ENCODE measurements around the gene RPUSD1.

DNA sequence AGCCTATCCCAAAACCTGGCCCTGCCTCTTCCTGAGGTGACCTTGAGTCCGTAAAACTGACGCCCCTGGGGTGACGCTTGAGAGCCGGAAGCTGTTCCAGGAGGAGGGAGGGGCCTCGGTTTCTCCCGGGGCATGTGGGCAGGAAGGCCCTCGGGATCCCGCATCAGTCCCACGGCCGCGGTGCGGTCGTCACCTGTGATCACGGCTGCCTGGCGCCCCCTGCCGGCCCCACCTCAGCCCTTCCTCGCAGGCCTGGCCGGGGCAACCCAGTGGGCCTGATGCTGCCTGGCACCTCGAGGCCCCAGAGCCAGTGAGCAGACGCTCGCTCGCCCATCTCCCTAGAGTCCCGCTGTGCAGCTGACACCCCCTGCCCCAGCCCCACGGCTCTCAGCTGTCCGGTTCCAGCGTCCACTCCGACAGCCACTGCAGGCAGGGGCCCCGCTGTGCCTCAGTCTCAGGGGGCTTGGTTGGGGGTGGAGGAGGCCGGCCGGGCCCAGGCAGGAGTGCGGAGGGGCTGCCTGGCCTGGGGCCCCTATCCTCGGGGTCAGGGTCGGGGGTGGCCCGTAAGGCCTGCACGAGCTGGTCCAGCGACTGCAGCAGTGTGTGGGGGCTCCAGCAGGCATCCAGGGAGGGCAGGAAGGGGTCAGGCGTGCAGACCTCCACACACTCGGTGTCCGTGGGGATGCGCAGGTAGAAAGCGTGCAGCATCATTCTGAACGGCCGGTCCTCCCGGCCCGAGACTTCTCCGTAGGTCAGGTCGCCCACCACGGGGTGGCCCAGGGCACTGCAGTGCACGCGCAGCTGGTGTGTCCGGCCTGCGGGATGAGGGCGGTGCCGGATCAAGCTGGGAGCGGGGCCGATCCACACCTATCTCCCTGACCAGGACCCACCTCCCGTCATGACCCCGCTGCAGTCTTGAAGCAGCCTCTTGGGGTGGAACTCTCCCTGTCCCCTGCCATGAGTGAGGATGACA, 2.3 kb downstream of the RPUSD1 start:
- no peak for TF ChIP-seq POLR2A (IDR thresholded peaks at IDR 0.05; ENCODE audit: low read depth, low read length)
- no peak for TF ChIP-seq EZH2 (IDR thresholded peaks at IDR 0.05; ENCODE audit: borderline replicate concordance, low read depth, low read length, severe bottlenecking)
- TF ChIP-seq, protein P1, sequence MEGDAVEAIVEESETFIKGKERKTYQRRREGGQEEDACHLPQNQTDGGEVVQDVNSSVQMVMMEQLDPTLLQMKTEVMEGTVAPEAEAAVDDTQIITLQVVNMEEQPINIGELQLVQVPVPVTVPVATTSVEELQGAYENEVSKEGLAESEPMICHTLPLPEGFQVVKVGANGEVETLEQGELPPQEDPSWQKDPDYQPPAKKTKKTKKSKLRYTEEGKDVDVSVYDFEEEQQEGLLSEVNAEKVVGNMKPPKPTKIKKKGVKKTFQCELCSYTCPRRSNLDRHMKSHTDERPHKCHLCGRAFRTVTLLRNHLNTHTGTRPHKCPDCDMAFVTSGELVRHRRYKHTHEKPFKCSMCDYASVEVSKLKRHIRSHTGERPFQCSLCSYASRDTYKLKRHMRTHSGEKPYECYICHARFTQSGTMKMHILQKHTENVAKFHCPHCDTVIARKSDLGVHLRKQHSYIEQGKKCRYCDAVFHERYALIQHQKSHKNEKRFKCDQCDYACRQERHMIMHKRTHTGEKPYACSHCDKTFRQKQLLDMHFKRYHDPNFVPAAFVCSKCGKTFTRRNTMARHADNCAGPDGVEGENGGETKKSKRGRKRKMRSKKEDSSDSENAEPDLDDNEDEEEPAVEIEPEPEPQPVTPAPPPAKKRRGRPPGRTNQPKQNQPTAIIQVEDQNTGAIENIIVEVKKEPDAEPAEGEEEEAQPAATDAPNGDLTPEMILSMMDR (IDR thresholded peaks at IDR 0.05; ENCODE audit: extremely low read depth in 1 of 2, insufficient read depth in 1 of 2, low read depth in 1 of 2, low read length in 2 of 2) = peak; percentile 74 to 86
- no peak for TF ChIP-seq JUN (IDR thresholded peaks at IDR 0.05; ENCODE audit: borderline replicate concordance, insufficient read depth, insufficient read length, low read depth)
- TF ChIP-seq POLR2AphosphoS5 (IDR thresholded peaks at IDR 0.05; ENCODE audit: insufficient read depth, low read depth, low read length) = no peak
- no peak for TF ChIP-seq FOS (IDR thresholded peaks at IDR 0.05; ENCODE audit: borderline replicate concordance, insufficient read depth, low read length)
- TF ChIP-seq, protein P2, sequence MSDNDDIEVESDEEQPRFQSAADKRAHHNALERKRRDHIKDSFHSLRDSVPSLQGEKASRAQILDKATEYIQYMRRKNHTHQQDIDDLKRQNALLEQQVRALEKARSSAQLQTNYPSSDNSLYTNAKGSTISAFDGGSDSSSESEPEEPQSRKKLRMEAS (IDR thresholded peaks at IDR 0.05; ENCODE audit: insufficient read depth, insufficient read length) = no peak
- TF ChIP-seq GATA2 (IDR thresholded peaks at IDR 0.05; ENCODE audit: insufficient read depth, insufficient read length, low read depth, low read length) = no peak
- no peak for TF ChIP-seq MYC (IDR thresholded peaks at IDR 0.05; ENCODE audit: low read depth, low read length)
